GM12872 (cell line): ENCODE measurements around the gene ZNF576.

Experiments used
- TF ChIP-seq, protein P1 (sequence below): IDR thresholded peaks from 3 replicates; pipeline ENCODE4 v1.5.1; 2011; ENCODE audit warnings: low read depth, mild to moderate bottlenecking, low read length, moderate library complexity; ENCODE audit not compliant: insufficient read depth

The ZNF576 gene

DNA sequence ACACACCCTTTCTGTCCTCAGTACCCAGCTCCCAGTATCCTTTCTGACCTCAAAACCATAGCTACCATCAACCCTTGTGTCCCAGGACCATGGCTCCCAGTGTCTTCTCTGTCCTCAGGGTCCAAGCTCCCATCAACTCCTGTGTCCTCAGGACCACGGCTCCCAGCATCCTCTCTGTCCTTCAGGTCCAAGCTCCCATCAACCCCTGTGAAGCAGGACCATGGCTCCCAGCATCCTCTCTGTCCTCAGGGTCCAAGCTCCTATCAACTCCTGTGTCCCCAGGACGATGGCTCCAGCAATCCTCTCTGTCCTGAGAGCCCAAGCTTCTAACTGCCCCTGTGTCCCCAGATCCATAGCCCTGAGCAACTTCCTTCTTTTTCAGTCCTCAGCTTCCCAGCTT lies 44.9 kb downstream of the ZNF576 start:
- TF ChIP-seq, protein P1, sequence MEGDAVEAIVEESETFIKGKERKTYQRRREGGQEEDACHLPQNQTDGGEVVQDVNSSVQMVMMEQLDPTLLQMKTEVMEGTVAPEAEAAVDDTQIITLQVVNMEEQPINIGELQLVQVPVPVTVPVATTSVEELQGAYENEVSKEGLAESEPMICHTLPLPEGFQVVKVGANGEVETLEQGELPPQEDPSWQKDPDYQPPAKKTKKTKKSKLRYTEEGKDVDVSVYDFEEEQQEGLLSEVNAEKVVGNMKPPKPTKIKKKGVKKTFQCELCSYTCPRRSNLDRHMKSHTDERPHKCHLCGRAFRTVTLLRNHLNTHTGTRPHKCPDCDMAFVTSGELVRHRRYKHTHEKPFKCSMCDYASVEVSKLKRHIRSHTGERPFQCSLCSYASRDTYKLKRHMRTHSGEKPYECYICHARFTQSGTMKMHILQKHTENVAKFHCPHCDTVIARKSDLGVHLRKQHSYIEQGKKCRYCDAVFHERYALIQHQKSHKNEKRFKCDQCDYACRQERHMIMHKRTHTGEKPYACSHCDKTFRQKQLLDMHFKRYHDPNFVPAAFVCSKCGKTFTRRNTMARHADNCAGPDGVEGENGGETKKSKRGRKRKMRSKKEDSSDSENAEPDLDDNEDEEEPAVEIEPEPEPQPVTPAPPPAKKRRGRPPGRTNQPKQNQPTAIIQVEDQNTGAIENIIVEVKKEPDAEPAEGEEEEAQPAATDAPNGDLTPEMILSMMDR = no peak

DNA sequence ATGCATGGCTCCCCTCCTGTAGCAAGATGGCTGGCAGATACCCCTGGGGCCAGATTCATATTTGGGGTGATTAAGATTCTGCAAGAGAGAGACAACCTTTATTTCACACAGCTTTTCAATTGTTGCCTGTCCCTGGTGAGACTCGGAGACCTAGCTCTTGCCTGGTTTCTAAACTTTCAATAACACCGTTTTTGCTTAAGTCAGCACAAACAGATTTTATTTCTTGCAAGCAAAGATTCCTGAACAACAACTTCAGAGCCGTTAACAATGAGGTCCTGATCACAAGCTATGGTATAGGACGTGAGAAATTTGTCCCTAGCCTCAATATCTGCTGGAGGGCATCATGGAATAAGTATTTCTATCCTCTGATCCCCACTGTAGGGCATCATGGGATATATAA lies 46.1 kb downstream of the ZNF576 start:
- TF ChIP-seq, protein P1 = no peak

DNA sequence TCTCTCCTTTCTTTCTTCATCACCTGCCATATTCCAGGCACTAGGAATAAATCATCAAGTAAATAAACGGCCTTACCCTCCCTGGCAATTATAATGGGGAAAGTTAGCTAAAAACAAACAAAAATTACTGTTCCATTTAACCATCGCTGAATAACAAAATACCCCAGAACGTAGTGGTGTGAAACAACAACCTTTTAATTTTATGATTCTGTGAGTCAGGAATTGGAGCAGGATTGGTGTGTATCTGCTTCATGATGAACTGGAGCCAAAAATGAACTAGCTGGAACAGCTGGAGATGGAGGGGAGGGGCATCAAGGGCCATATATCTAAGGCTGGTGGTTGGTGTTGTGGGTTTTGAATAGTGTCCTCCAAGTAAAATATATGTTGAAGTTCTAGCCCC lies 46.9 kb downstream of the ZNF576 start:
- TF ChIP-seq, protein P1 = no peak

DNA sequence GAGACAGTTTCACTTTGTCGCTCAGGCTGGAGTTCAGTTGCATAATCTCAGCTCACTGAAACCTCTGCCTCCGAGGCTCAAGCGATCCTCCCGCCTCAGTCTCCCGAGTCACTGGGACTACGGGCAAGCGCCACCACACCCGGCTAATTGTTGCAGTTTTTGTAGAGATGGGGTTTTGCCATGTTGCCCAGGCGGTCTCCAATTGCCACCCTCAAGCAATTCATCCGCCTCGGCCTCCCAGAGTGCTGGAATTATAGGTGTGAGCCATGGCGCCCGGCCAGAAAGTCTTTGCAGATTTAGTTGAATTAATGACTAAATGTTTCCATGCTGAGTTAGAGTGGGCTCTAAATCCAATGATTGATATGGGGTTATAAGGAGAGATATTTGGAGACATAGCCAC lies 47.8 kb downstream of the ZNF576 start:
- TF ChIP-seq, protein P1 = no peak

DNA sequence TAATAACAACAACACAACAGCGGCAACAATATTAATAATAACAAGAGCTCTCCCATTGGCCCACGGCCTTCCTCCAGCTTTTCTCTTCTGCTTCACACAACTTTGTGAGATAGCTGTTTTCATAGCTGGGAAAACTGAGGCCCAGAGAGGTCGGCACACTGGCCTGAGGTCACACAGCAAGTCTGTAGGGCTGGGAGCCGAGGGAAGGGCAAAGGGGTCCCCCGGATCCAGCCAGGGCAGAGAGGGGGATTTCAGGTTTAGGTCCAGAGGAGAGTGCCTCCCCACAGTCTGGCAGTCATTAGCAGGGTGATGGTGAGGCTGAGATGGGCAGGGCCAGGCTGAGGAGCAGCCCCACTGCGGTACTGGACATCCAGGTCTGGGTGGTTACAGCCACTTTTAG lies 52.2 kb downstream of the ZNF576 start:
- TF ChIP-seq, protein P1 = no peak

DNA sequence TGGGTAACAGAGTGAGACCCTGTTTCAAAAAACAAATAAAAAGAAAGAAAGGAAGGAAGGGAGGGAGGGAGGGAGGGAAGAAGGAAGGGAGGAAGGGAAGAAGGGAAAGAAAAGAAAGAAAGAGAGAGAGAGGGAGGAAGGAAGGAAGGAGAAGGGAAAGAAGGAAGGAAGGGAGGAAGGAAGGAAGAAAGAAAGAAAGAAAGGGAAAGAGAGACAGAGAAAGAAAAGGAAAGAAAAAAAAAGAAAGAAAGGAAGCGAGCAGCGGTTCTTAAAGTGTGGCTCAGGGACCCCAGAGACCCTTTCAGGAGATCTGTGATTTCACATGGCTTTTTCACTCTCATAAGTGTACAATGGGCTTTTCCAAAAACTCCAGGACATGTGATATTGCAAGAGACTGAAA lies 53.1 kb downstream of the ZNF576 start:
- TF ChIP-seq, protein P1 = no peak
